ENCODE results near the gene CBR4.

- no peak for TF ChIP-seq CTCF (IDR thresholded peaks at IDR 0.05)
- no peak for TF ChIP-seq POLR2A (IDR thresholded peaks at IDR 0.05)
Observed at GRCh38 chr4:169031392-169031791, 21.3 kb upstream of the CBR4 start.
